ENCODE results near the gene GSAP.

Gene GSAP

GRCh38 chr7:77354484-77354883 is 61.7 kb downstream of the GSAP start:
- H3K27me3 ChIP-seq (ENCODE audit: insufficient read depth, low read depth, severe bottlenecking), result no peaks in the 10 kb centered on the region
- no peak for DNase-seq
- no peak for TF ChIP-seq CTCF (IDR thresholded peaks at IDR 0.05; ENCODE audit: low read depth, low read length)

GRCh38 chr7:77353911-77354310 is 62.2 kb downstream of the GSAP start:
- no peak for TF ChIP-seq CTCF (IDR thresholded peaks at IDR 0.05; ENCODE audit: low read depth, low read length)
- no peaks in the 10 kb centered on the region for H3K36me3 ChIP-seq

More at GRCh38 chr7:77354484-77354883, 61.7 kb downstream of the GSAP start:
- H3K4me3 ChIP-seq (ENCODE audit: low read depth, low read length), result no peak overlapping the region
- no peaks in the 10 kb centered on the region for H3K9me3 ChIP-seq (ENCODE audit: severe bottlenecking)
- H3K27ac ChIP-seq, result no peak overlapping the region
- no peaks in the 10 kb centered on the region for H3K36me3 ChIP-seq

GRCh38 chr7:77353407-77353721 is 62.8 kb downstream of the GSAP start:
- H3K27me3 ChIP-seq (ENCODE audit: insufficient read depth, low read depth, severe bottlenecking), result no peaks in the 10 kb centered on the region
- TF ChIP-seq CTCF (IDR thresholded peaks at IDR 0.05; ENCODE audit: low read depth, low read length), result no peak
- no peak overlapping the region for H3K4me3 ChIP-seq (ENCODE audit: low read depth, low read length)
- H3K36me3 ChIP-seq, result no peaks in the 10 kb centered on the region
- H3K9me3 ChIP-seq (ENCODE audit: severe bottlenecking), result no peaks in the 10 kb centered on the region
- no peak for DNase-seq
- H3K27ac ChIP-seq, result no peak overlapping the region

More at GRCh38 chr7:77353911-77354310, 62.2 kb downstream of the GSAP start:
- H3K27me3 ChIP-seq (ENCODE audit: insufficient read depth, low read depth, severe bottlenecking), result no peaks in the 10 kb centered on the region
- H3K4me3 ChIP-seq (ENCODE audit: low read depth, low read length), result no peak overlapping the region
- H3K27ac ChIP-seq, result no peak overlapping the region
- H3K9me3 ChIP-seq (ENCODE audit: severe bottlenecking), result no peaks in the 10 kb centered on the region
- DNase-seq, result no peak

GRCh38 chr7:77352665-77353406 is 63.3 kb downstream of the GSAP start:
- Histone ChIP-seq H3K4me3 (ENCODE audit: low read depth, low read length) (no peak overlapping the region), H3K27ac (no peak overlapping the region), H3K36me3 (no peaks in the 10 kb centered on the region), H3K27me3 (ENCODE audit: insufficient read depth, low read depth, severe bottlenecking) (no peaks in the 10 kb centered on the region), H3K9me3 (ENCODE audit: severe bottlenecking) (no peaks in the 10 kb centered on the region)
- no peak for DNase-seq
- no peak for TF ChIP-seq CTCF (IDR thresholded peaks at IDR 0.05; ENCODE audit: low read depth, low read length)

- Histone ChIP-seq H3K36me3 (no peaks in the 10 kb centered on the region), H3K9me3 (ENCODE audit: severe bottlenecking) (no peaks in the 10 kb centered on the region), H3K27me3 (ENCODE audit: insufficient read depth, low read depth, severe bottlenecking) (no peaks in the 10 kb centered on the region), H3K27ac (no peak overlapping the region), H3K4me3 (ENCODE audit: low read depth, low read length) (no peak overlapping the region)
- no peak for DNase-seq
- no peak for TF ChIP-seq CTCF (IDR thresholded peaks at IDR 0.05; ENCODE audit: low read depth, low read length)
Measured at GRCh38 chr7:77351539-77352004, 64.6 kb downstream of the GSAP start.

- no peaks in the 10 kb centered on the region for H3K9me3 ChIP-seq (ENCODE audit: severe bottlenecking)
- no peak for TF ChIP-seq CTCF (IDR thresholded peaks at IDR 0.05; ENCODE audit: low read depth, low read length)
- H3K27me3 ChIP-seq (ENCODE audit: insufficient read depth, low read depth, severe bottlenecking), result no peaks in the 10 kb centered on the region
- DNase-seq, result no peak
- no peak overlapping the region for H3K4me3 ChIP-seq (ENCODE audit: low read depth, low read length)
- H3K27ac ChIP-seq, result no peak overlapping the region
- no peaks in the 10 kb centered on the region for H3K36me3 ChIP-seq
Measured at GRCh38 chr7:77349141-77349540, 67.0 kb downstream of the GSAP start.
